HG03439 (cell line): ENCODE data around the gene ZBTB1.
"Not testable (repeated sequence)": the region's sequence is repeated elsewhere in the genome, so short reads cannot be mapped to it uniquely, and the experiment has no call there.

Source experiments
- ATAC-seq: cut with Tn5 transposase; IDR thresholded peaks from one replicate; pipeline ENCODE4 v1.9.1; 2021; ENCODE audit warnings: mild to moderate bottlenecking, moderate library complexity; ENCODE audit not compliant: unreplicated experiment

ZBTB1 gene

GRCh38 chr14:64563696-64564095 lies 59.1 kb downstream of the ZBTB1 start:
- ATAC-seq, result no peak

- ATAC-seq, result no peak
Measured at GRCh38 chr14:64566651-64567122, 62.1 kb downstream of the ZBTB1 start.

- ATAC-seq, result no peak
Measured at GRCh38 chr14:64569138-64569631, 64.6 kb downstream of the ZBTB1 start.

- not testable (repeated sequence) for ATAC-seq
Measured at GRCh38 chr14:64569646-64570045, 65.1 kb downstream of the ZBTB1 start.

GRCh38 chr14:64572386-64573104 lies 68.0 kb downstream of the ZBTB1 start:
- no peak for ATAC-seq

- no peak for ATAC-seq
Measured at GRCh38 chr14:64573109-64573508, 68.5 kb downstream of the ZBTB1 start.
